NOMO-1 (cell line): Measurements from ENCODE around the gene SHOC2.
"Not testable (repeated sequence)": the region's sequence is repeated elsewhere in the genome, so short reads cannot be mapped to it uniquely, and the experiment has no call there.

Experiments
- DNase-seq, 2 experiments: peaks; one replicate each; lab custom pipeline; 2025; ENCODE audit not compliant: unreplicated experiment in 2 of 2; lab: John Stamatoyannopoulos, UW

The SHOC2 gene

GRCh38 chr10:110901954-110902819 lies 17.2 kb upstream of the SHOC2 start:
- peak in 1 of 2 experiments; percentile 2 for DNase-seq

GRCh38 chr10:110903280-110904278 lies 15.8 kb upstream of the SHOC2 start:
- no peak for DNase-seq

GRCh38 chr10:110910138-110910537 lies 9.3 kb upstream of the SHOC2 start:
- DNase-seq: no peak

- no peak for DNase-seq
Observed at GRCh38 chr10:110912374-110912773, 7.0 kb upstream of the SHOC2 start.

- DNase-seq: no peak
Observed at GRCh38 chr10:110914431-110914830, 5.0 kb upstream of the SHOC2 start.

GRCh38 chr10:110915035-110915434 lies 4.4 kb upstream of the SHOC2 start:
- no peak for DNase-seq

- not testable (repeated sequence) for DNase-seq
Observed at GRCh38 chr10:110915600-110915999, 3.8 kb upstream of the SHOC2 start.

- no peak for DNase-seq
Observed at GRCh38 chr10:110916554-110917346, 2.7 kb upstream of the SHOC2 start.

GRCh38 chr10:110918269-110918642 lies 1.1 kb upstream of the SHOC2 start:
- DNase-seq: peak; percentile 85 to 94

- DNase-seq: peak; percentile 99 to 100
Observed at GRCh38 chr10:110918643-110919348, 608 bp upstream of the SHOC2 start, which contains the start of gene BBIP1. Gene BBIP1 (minus strand): TSS chr10:110919180. CDS start chr10:110918157, 1,023 bp downstream.

GRCh38 chr10:110919971-110920881 lies 822 bp downstream of the SHOC2 start:
- peak; percentile 81 to 86 for DNase-seq

GRCh38 chr10:110923856-110924493 lies 4.6 kb downstream of the SHOC2 start:
- peak in 1 of 2 experiments; percentile 14 for DNase-seq

GRCh38 chr10:110927461-110927860 lies 8.1 kb downstream of the SHOC2 start:
- DNase-seq: no peak

- DNase-seq: no peak
Observed at GRCh38 chr10:110931769-110932381, 12.5 kb downstream of the SHOC2 start.

GRCh38 chr10:110932505-110933180 lies 13.2 kb downstream of the SHOC2 start:
- no peak for DNase-seq

- DNase-seq: no peak
Observed at GRCh38 chr10:110936757-110937156, 17.4 kb downstream of the SHOC2 start.

- DNase-seq: no peak
Observed at GRCh38 chr10:110939419-110939818, 20.0 kb downstream of the SHOC2 start.
